H9 (cell line): ENCODE results near the gene TET3. TPM values are rescaled to one million over a fixed set of nuclear protein-coding genes. Genes with fewer than 3 reads are reported as not detected.

Source experiments
- DNase-seq: peaks from one replicate; pipeline ENCODE4 v3.0.0-alpha.2; 2017
- H2AFZ ChIP-seq: one replicate; pipeline ENCODE4 v1.6.1; 2013; ENCODE audit warnings: mild to moderate bottlenecking, low read length, control low read depth, moderate library complexity
- H2AK5ac ChIP-seq: 2 replicates; pipeline ENCODE4 v1.6.1; 2013; ENCODE audit warnings: low read length, control low read depth, mixed read lengths; ENCODE audit not compliant: insufficient read length
- H2BK120ac ChIP-seq: one replicate; pipeline ENCODE4 v1.6.1; 2013; ENCODE audit warnings: low read depth, mild to moderate bottlenecking, low read length, control low read depth, inconsistent platforms; ENCODE audit not compliant: poor library complexity, severe bottlenecking
- H2BK12ac ChIP-seq: 2 replicates; pipeline ENCODE4 v1.6.1; 2013; ENCODE audit warnings: low read length, control low read depth, mixed read lengths, low read depth; ENCODE audit not compliant: insufficient read length
- H2BK15ac ChIP-seq: 2 replicates; pipeline ENCODE4 v1.6.1; 2013; ENCODE audit warnings: low read depth, low read length, control low read depth
- H2BK20ac ChIP-seq: one replicate; pipeline ENCODE4 v1.6.1; 2013; ENCODE audit warnings: low read depth, mild to moderate bottlenecking, low read length, control low read depth, inconsistent platforms; ENCODE audit not compliant: poor library complexity, severe bottlenecking
- H2BK5ac ChIP-seq: 2 replicates; pipeline ENCODE4 v1.6.1; 2013; ENCODE audit warnings: low read length, control low read depth, mixed read lengths; ENCODE audit not compliant: insufficient read length
- H3K14ac ChIP-seq: 2 replicates; pipeline ENCODE4 v1.6.1; 2013; ENCODE audit warnings: low read length, control low read depth; ENCODE audit not compliant: insufficient read depth
- H3K18ac ChIP-seq: 2 replicates; pipeline ENCODE4 v1.6.1; 2013; ENCODE audit warnings: low read depth, mild to moderate bottlenecking, mixed read lengths, low read length, control low read depth; ENCODE audit not compliant: insufficient read length
- H3K23ac ChIP-seq: 2 replicates; pipeline ENCODE4 v1.6.1; 2013; ENCODE audit warnings: low read length, control low read depth, mixed read lengths, low read depth; ENCODE audit not compliant: insufficient read length
- H3K23me2 ChIP-seq: 2 replicates; pipeline ENCODE4 v1.6.1; 2013; ENCODE audit warnings: low read depth, mild to moderate bottlenecking, mixed read lengths, low read length, control low read depth; ENCODE audit not compliant: insufficient read length, poor library complexity, severe bottlenecking
- H3K27ac ChIP-seq: 2 replicates; pipeline ENCODE4 v1.5.1; 2013; ENCODE audit warnings: low read length, control low read depth, mixed read lengths, low read depth; ENCODE audit not compliant: insufficient read length
- H3K27me3 ChIP-seq: 2 replicates; pipeline ENCODE4 v1.6.1; 2013; ENCODE audit warnings: low read length, control low read depth, inconsistent platforms; ENCODE audit not compliant: insufficient read depth
- H3K4ac ChIP-seq: 2 replicates; pipeline ENCODE4 v1.6.1; 2013; ENCODE audit warnings: low read depth, mild to moderate bottlenecking, control low read depth, inconsistent platforms, low read length, moderate library complexity
- H3K4me1 ChIP-seq: 2 replicates; pipeline ENCODE4 v1.6.1; 2013; ENCODE audit warnings: low read length, control low read depth, inconsistent platforms; ENCODE audit not compliant: insufficient read depth
- H3K4me2 ChIP-seq: 2 replicates; pipeline ENCODE4 v1.6.1; 2013; ENCODE audit warnings: low read length, control low read depth, mixed read lengths; ENCODE audit not compliant: insufficient read length, insufficient read depth
- H3K56ac ChIP-seq: 2 replicates; pipeline ENCODE4 v1.6.1; 2013; ENCODE audit warnings: low read depth, mild to moderate bottlenecking, mixed read lengths, low read length, control low read depth; ENCODE audit not compliant: insufficient read length
- H3K79me1 ChIP-seq: 2 replicates; pipeline ENCODE4 v1.6.1; 2013; ENCODE audit warnings: low read depth, mild to moderate bottlenecking, moderate library complexity, low read length, control low read depth, inconsistent platforms; ENCODE audit not compliant: insufficient read depth, poor library complexity, severe bottlenecking
- H3K79me2 ChIP-seq: 2 replicates; pipeline ENCODE4 v1.6.1; 2013; ENCODE audit warnings: low read length, control low read depth, inconsistent platforms; ENCODE audit not compliant: insufficient read depth
- H3K9ac ChIP-seq: 2 replicates; pipeline ENCODE4 v1.6.1; 2013; ENCODE audit warnings: low read length, control low read depth, mixed read lengths; ENCODE audit not compliant: insufficient read length; ENCODE audit errors: extremely low read depth
- H3K9me3 ChIP-seq: one replicate; pipeline ENCODE4 v1.6.1; 2013; ENCODE audit warnings: low read depth, low read length, inconsistent platforms; ENCODE audit not compliant: control insufficient read depth
- H3T11ph ChIP-seq: one replicate; pipeline ENCODE4 v1.6.1; 2013; ENCODE audit warnings: mild to moderate bottlenecking, low read length, control low read depth, inconsistent platforms
- H4K20me1 ChIP-seq: one replicate; pipeline ENCODE4 v1.6.1; 2013; ENCODE audit not compliant: control insufficient read depth, insufficient read length, insufficient read depth
- H4K5ac ChIP-seq: 2 replicates; pipeline ENCODE4 v1.6.1; 2013; ENCODE audit warnings: low read depth, mild to moderate bottlenecking, mixed read lengths, low read length, control low read depth; ENCODE audit not compliant: insufficient read length
- H4K8ac ChIP-seq: replicated peaks from 2 replicates; pipeline ENCODE4 v1.6.1; 2013; ENCODE audit warnings: low read length, control low read depth, mixed read lengths, low read depth; ENCODE audit not compliant: insufficient read length
- H4K91ac ChIP-seq: 2 replicates; pipeline ENCODE4 v1.6.1; 2013; ENCODE audit warnings: low read depth, mild to moderate bottlenecking, moderate library complexity, mixed read lengths, low read length, control low read depth; ENCODE audit not compliant: insufficient read length
- H3K27ac Mint-ChIP-seq, 3 experiments: 2 replicates in 2 of 3; 3 replicates in 1 of 3; pipeline ENCODE4 v1.8.0; 2020 to 2021; ENCODE audit warnings: mixed read lengths in 3 of 3, mild to moderate bottlenecking in 1 of 3, moderate library complexity in 1 of 3
- H3K27me3 Mint-ChIP-seq: 2 replicates; pipeline ENCODE4 v1.8.0; 2021; ENCODE audit warnings: low read depth, mild to moderate bottlenecking, moderate library complexity, mixed read lengths
- H3K36me3 Mint-ChIP-seq, 3 experiments: 2 replicates in 2 of 3; 3 replicates in 1 of 3; pipeline ENCODE4 v1.8.0; 2020 to 2021; ENCODE audit warnings: low read depth in 3 of 3, mixed read lengths in 3 of 3; ENCODE audit not compliant: insufficient read depth in 1 of 3
- H3K4me1 Mint-ChIP-seq, 2 experiments: 2 replicates each; pipeline ENCODE4 v1.8.0; 2020; ENCODE audit warnings: mixed read lengths in 2 of 2
- H3K4me3 Mint-ChIP-seq, 2 experiments: 2 replicates in 1 of 2; 3 replicates in 1 of 2; pipeline ENCODE4 v1.8.0; 2020 to 2021; ENCODE audit warnings: mild to moderate bottlenecking in 2 of 2, mixed read lengths in 2 of 2, moderate library complexity in 1 of 2
- H3K9me3 Mint-ChIP-seq, 2 experiments: 2 replicates in 1 of 2; 3 replicates in 1 of 2; pipeline ENCODE4 v1.8.0; 2020; ENCODE audit warnings: mild to moderate bottlenecking in 2 of 2, mixed read lengths in 2 of 2, moderate library complexity in 1 of 2
- WGBS: extraction: QIAGEN DNeasy Blood & Tissue Kit; methylation state at CpG from one replicate; pipeline ENCODE4 v1.1.7; 2013; ENCODE audit warnings: missing lambda C conversion rate, low lambda C conversion rate, mixed read lengths; ENCODE audit not compliant: insufficient read length; ENCODE audit errors: extremely low coverage; 5-methylcytosine and 5-hydroxymethylcytosine counted together
- total RNA-seq: library from RNA; stranded (reverse); gene quantifications from 2 replicates; pipeline ENCODE4 v1.2.1, GENCODE V29; 2021
- TF ChIP-seq, protein P1 (sequence below): fragments of 200-600 bp; sonication (generic); conservative IDR thresholded peaks from 3 replicates; pipeline ENCODE4 v1.8.0; 2021; ENCODE audit warnings: antibody characterized with exemption, mild to moderate bottlenecking

The TET3 gene
- total RNA-seq, 1 experiment from 2014 or later = 24.7 TPM

DNA sequence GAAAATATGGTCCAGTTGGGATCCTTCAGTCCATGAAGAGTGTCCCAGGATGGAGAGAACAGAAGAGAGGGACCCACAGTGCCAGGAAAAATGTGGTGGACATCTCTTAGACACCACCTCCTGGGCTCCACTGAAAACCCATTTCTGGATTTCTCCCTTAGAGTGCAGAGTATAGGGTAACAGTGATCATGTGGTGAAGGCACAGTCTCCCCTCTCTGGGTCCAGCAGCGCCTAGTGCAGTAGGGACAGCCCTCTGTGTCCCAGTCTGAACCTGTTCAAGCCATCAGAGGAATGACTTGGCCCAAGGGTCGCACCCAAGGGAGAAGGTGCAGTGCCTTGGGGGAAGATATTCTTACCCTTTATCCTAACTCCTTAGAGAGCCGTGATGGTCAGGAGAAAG, 30.1 kb downstream of the TET3 start:
- H3K27me3 Mint-ChIP-seq = no peaks in the 10 kb centered on the region
- Histone ChIP-seq H3K23ac (no peak overlapping the region), H2AFZ (no peak overlapping the region), H2BK15ac (no peak overlapping the region), H3K4ac (no peak overlapping the region), H3K18ac (no peak overlapping the region), H4K91ac (no peak overlapping the region), H3K4me2 (no peak overlapping the region), H2BK20ac (no peak overlapping the region), H2BK5ac (no peak overlapping the region), H3K23me2 (no peaks in the 10 kb centered on the region), H2AK5ac (no peak overlapping the region), H4K8ac (no peak overlapping the region), H2BK12ac (no peak overlapping the region), H3T11ph (no peak overlapping the region), H3K27me3 (no peaks in the 10 kb centered on the region), H3K4me1 (peaks cover under 1% of the 10 kb centered on the region; the same call in 1 of the 2 replicates), H3K56ac (no peak overlapping the region), H3K27ac (no peak overlapping the region), H3K79me2 (no peaks in the 10 kb centered on the region), H3K9ac (no peak overlapping the region), H4K20me1 (no peaks in the 10 kb centered on the region), H3K14ac (no peak overlapping the region), H2BK120ac (no peak overlapping the region), H3K9me3 (no peaks in the 10 kb centered on the region), H4K5ac (no peak overlapping the region), H3K79me1 (peaks cover 4% of the 10 kb centered on the region)
- no peak overlapping the region for H3K27ac Mint-ChIP-seq
- no CpG with 5 or more reads among the region's 3 CpGs for WGBS
- DNase-seq = no peak
- peaks cover 9 to 10% of the 10 kb centered on the region in 2 experiments for H3K4me1 Mint-ChIP-seq
- H3K36me3 Mint-ChIP-seq = peaks cover 7 to 17% (median 10%) of the 10 kb centered on the region in 3 experiments
- TF ChIP-seq, protein P1, sequence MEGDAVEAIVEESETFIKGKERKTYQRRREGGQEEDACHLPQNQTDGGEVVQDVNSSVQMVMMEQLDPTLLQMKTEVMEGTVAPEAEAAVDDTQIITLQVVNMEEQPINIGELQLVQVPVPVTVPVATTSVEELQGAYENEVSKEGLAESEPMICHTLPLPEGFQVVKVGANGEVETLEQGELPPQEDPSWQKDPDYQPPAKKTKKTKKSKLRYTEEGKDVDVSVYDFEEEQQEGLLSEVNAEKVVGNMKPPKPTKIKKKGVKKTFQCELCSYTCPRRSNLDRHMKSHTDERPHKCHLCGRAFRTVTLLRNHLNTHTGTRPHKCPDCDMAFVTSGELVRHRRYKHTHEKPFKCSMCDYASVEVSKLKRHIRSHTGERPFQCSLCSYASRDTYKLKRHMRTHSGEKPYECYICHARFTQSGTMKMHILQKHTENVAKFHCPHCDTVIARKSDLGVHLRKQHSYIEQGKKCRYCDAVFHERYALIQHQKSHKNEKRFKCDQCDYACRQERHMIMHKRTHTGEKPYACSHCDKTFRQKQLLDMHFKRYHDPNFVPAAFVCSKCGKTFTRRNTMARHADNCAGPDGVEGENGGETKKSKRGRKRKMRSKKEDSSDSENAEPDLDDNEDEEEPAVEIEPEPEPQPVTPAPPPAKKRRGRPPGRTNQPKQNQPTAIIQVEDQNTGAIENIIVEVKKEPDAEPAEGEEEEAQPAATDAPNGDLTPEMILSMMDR = no peak
- H3K4me3 Mint-ChIP-seq = no peak overlapping the region
- no peaks in the 10 kb centered on the region for H3K9me3 Mint-ChIP-seq
